Thyroid gland (tissue), 4 donors: ENCODE measurements around the gene SIX1.

Source experiments
- POLR2A ChIP-seq, 2 donors: fragments of 450-650 bp; IDR thresholded peaks; one replicate each; pipeline ENCODE4 v1.6.1; 2017; ENCODE audit warnings: antibody characterized with exemption in 2 of 2, mild to moderate bottlenecking in 2 of 2, moderate library complexity in 1 of 2
- TF ChIP-seq, protein P1 (sequence below), 6 experiments: fragments of 200-600 bp in 3 of 6; fragments of 450-650 bp in 3 of 6; sonication (generic) in 3 of 6; IDR thresholded peaks; one replicate each; pipeline ENCODE4 v1.5.1; 2016 to 2019; ENCODE audit warnings: antibody characterized with exemption in 6 of 6, mild to moderate bottlenecking in 2 of 6, inconsistent platforms in 1 of 6, moderate library complexity in 1 of 6

DNA sequence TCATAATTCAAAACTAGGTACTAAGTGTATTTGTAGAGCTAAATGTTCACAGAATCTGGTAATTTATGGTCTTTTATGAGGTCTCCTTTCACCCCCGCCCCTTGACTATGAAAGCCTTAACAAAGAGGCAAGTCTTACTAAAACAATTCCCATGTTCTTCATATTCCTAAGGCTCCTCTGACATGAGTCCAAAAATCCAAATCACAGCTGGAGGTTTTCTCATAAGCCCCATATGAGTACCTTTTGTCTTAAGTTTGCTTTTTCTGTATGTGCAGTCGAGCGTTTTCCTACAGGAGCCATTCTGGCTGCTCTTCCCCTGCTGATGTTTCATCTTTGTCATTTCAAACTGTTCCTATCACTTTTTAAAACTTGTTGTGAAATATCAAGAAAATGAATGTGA lies 55.2 kb downstream of the SIX1 start:
- TF ChIP-seq, protein P1, sequence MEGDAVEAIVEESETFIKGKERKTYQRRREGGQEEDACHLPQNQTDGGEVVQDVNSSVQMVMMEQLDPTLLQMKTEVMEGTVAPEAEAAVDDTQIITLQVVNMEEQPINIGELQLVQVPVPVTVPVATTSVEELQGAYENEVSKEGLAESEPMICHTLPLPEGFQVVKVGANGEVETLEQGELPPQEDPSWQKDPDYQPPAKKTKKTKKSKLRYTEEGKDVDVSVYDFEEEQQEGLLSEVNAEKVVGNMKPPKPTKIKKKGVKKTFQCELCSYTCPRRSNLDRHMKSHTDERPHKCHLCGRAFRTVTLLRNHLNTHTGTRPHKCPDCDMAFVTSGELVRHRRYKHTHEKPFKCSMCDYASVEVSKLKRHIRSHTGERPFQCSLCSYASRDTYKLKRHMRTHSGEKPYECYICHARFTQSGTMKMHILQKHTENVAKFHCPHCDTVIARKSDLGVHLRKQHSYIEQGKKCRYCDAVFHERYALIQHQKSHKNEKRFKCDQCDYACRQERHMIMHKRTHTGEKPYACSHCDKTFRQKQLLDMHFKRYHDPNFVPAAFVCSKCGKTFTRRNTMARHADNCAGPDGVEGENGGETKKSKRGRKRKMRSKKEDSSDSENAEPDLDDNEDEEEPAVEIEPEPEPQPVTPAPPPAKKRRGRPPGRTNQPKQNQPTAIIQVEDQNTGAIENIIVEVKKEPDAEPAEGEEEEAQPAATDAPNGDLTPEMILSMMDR (IDR thresholded peaks at IDR 0.05), result no peak
- TF ChIP-seq POLR2A (IDR thresholded peaks at IDR 0.05), result no peak
